Measurements from ENCODE around the gene MED26.

- TF ChIP-seq, protein P1, sequence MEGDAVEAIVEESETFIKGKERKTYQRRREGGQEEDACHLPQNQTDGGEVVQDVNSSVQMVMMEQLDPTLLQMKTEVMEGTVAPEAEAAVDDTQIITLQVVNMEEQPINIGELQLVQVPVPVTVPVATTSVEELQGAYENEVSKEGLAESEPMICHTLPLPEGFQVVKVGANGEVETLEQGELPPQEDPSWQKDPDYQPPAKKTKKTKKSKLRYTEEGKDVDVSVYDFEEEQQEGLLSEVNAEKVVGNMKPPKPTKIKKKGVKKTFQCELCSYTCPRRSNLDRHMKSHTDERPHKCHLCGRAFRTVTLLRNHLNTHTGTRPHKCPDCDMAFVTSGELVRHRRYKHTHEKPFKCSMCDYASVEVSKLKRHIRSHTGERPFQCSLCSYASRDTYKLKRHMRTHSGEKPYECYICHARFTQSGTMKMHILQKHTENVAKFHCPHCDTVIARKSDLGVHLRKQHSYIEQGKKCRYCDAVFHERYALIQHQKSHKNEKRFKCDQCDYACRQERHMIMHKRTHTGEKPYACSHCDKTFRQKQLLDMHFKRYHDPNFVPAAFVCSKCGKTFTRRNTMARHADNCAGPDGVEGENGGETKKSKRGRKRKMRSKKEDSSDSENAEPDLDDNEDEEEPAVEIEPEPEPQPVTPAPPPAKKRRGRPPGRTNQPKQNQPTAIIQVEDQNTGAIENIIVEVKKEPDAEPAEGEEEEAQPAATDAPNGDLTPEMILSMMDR (IDR thresholded peaks at IDR 0.05; ENCODE audit: poor library complexity), result no peak
- TF ChIP-seq EZH2 (IDR thresholded peaks at IDR 0.05; ENCODE audit: borderline replicate concordance), result no peak
Observed at GRCh38 chr19:16579381-16579780, 48.6 kb downstream of the MED26 start.

All from hepatocyte (in vitro differentiated cells).